Left hindlimb (tissue), 1 donor: ENCODE results near the gene VIM.
A peak's percentile ranks its signal among the peaks of the same experiment; 100 is the strongest.

ENCODE experiments used
- DNase-seq: peaks from one replicate; pipeline ENCODE4 v3.0.0-alpha.2; 2018

VIM gene

GRCh38 chr10:17210361-17210760 is 17.7 kb upstream of the VIM start:
- DNase-seq, result no peak

- DNase-seq, result no peak
Measured at GRCh38 chr10:17212802-17213221, 15.2 kb upstream of the VIM start.

GRCh38 chr10:17213646-17214349 is 14.2 kb upstream of the VIM start:
- DNase-seq, result no peak

- DNase-seq, result no peak
Measured at GRCh38 chr10:17214526-17214925, 13.5 kb upstream of the VIM start.

- peak; percentile 76 for DNase-seq
Measured at GRCh38 chr10:17214971-17215781, 12.9 kb upstream of the VIM start.

DNA sequence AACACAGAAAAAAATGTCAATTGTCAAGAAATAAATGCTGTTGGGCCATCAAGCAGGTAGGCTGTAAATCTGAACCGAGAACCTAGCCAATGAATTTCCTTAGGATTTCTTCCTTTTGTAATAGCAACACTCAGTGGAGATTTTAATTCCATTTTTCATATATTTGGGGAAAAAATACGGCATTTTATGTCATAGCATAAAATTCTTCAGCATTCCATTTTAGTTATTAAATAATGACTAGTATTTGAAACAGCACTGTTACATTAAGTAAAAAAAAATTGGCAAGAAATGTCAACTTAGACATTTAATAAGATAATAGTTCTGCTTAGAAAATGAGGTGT is 12.3 kb upstream of the VIM start:
- no peak for DNase-seq

DNA sequence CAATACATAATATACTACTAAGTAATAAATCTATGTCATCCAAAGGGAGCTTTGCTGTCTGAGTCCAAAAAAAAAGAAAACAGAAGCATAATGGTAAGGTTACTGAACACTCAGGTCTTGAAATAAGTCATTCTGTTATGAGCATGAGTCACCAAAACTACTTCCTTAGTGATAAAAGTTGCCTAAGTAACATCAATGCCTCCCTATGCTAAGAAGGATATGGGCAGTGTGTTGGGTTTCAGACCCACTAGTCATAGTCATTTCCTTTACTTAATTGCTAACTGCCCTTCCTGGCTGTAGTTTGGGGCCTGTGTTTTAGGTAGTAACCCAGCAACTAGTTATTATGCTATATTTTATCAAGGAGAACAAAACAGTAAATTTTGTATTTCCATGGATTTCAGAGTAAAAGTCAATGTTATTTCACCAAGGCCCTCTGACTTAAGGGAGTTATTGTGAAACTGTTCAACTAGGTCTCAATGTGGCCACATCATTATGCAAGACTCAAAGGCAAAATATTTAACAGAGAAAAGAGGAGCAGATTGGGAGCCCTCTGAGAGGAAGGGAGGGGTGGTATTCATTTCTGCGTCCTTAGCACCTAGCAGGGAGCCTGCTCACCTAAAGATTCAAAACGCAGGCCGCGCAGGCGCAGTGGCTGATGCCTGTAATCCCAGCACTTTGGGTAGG is 11.7 kb upstream of the VIM start:
- no peak for DNase-seq

DNA sequence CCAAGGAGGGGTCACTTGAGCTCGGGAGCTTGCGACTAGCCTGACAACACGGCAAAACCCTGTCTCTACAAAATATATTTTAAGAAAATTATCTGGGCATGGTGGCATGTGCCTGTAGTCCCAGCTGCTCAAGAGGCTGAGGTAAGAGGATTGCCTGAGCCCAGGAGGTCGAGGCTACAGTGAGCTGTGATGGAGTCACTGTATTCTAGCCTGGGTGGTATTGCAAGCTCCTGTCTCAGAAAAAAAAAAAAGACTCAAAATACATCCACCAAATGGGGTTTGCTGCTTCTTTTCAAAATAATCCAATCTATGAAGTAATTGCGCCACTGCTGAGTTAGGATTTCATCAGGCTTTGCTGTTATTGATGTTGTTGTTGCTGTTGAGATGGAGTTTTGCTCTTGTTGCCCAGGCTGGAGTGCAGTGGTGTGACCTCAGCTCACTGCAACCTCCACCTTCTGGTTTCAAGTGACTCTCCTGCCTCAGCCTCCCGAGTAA is 11.1 kb upstream of the VIM start:
- no peak for DNase-seq

DNA sequence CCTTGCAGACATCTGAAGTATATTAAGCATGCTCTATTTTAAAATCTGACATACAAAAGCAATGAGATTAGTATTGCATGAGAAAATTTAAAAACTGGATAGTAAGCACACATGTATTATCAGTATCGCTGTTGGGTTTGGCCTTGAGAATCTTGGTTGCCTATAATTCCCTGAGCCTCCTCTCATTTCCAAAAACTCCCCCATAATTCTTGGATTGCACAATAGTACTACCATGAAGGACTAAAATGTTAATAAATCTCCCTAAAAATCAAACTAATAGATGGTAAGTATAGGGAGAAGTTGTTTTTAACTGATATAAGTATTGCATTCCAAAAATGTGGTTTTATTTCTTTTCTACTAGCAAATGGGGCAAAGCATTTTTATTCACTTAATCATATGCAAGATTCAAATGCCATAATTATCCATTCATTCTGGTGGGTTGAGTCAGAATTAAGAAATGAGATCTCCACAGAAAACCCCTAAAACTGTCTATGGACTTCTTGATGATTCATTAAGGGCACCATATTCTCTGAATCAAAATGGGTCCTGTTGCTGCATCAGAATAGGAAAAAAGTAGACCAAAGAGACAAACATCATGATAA is 10.3 kb upstream of the VIM start:
- no peak for DNase-seq

DNA sequence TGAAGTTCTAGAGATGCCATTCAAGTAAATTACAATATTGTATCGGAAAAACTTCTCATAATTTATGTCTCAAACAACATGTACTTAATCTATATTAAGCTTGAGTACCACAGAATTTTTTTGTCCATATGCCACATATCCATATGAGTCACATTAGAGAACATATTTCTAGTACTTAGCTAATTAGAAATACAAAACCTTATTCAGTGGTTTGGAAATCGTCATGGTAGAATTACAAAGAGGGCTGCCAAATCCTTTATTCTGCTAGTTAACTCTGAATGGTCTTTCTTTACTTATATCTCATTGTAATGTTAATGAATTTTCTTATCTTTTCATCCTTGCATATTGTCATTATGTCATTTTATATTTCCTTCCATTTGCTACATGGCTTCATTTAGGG is 9.0 kb upstream of the VIM start:
- DNase-seq, result no peak

DNA sequence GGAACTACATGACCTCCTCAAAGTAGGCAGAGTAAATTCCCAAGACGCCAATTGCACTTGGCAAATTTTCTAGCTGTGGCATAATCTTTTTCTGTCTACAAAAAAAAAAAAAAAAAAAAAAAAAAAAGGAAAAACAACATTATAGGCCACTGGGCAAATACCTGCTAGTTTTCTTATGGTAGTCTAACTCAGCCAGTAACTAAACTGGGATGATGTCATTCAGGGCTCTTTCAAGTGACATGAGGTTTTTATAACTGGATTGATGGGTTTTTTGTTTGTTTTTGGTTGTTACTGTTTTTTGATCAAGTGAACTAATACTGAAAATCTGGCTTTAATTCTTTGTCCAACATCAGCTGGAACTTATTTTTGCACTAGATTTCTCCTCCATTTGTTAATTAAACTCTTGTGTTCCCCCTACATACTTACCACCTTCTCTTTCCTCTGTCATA is 7.4 kb upstream of the VIM start:
- DNase-seq, result no peak

GRCh38 chr10:17222329-17222728 is 5.7 kb upstream of the VIM start:
- DNase-seq, result no peak

GRCh38 chr10:17225808-17226207 is 2.2 kb upstream of the VIM start:
- DNase-seq, result no peak

DNA sequence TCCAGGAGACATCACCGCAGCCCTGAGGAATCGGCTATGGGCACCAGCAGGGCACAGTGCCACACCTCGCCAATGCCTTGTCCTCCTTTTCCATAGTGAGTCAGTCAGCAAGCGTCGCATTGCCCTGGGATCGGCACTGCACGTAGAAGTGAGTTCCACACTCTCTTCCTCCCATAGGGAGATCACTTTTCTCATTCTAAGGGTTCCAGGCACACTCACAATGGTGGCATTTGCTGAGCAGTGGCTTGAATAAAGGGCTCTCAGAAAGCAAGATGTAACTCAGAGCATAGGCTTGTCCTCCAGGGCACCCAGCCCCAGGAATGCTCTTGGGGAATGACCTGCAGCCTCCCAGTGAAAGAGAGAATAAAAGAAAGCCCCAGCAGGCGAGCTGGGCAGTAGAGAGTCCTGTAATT is 1.1 kb upstream of the VIM start:
- no peak for DNase-seq

DNA sequence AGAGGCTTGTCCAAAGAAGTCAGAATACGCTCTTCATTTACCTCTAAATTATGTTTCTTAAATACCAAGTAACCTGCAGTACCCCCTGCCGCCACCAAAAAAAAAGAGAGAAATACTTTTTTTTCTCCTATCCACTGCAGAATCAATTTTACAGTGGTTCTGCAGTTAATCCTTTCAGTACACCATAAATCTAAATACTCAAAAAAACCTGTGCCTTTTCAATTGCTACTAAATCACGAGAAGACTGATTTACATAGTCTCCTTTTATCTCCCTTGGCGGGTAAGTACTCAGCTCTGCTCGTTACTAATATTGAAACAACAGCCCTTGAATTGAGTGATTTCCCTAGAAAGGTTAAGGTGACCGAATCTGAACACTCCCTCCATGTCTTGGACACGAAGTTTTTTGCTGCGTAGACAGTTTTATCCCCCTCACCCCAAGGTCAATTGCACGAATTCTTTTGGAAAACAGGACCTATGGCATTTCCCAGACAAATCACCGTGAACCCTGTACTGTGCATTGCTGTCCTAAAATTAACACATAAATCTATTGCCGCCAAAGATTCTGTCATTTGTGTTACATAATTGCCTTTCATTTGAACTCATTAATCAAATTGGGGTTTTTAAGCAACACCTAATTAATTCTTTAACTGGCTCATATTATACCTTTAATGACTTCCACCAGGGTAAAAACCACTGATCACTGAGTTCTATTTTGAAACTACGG is 512 bp upstream of the VIM start:
- DNase-seq, result no peak

GRCh38 chr10:17229016-17229716 is 1.1 kb downstream of the VIM start:
- peak; percentile 97 for DNase-seq

DNA sequence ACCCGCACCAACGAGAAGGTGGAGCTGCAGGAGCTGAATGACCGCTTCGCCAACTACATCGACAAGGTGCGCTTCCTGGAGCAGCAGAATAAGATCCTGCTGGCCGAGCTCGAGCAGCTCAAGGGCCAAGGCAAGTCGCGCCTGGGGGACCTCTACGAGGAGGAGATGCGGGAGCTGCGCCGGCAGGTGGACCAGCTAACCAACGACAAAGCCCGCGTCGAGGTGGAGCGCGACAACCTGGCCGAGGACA is 1.6 kb downstream of the VIM start:
- DNase-seq, result no peak

DNA sequence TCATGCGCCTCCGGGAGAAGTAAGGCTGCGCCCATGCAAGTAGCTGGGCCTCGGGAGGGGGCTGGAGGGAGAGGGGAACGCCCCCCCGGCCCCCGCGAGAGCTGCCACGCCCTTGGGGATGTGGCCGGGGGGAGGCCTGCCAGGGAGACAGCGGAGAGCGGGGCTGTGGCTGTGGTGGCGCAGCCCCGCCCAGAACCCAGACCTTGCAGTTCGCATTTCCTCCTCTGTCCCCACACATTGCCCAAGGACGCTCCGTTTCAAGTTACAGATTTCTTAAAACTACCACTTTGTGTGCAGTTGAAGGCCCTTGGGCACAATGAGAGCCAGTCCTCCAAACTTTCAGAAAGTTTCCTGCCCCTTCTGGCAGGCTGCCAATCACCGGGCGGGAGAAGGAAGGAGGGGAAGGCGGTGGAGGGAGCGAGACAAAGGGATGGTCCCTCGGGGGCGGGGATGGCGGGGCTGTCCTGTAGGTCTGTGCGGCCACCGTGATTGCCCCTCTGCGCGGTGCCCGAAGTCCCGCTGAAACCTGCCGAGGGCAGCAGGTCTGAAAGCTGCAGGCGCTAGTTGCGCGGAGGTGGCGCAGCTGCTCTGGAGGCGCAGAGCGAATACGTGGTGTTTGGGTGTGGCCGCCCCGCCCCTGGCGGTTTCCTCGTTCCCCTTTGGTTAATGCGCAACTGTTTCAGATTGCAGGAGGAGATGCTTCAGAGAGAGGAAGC is 2.1 kb downstream of the VIM start:
- DNase-seq, result peak; percentile 88

DNA sequence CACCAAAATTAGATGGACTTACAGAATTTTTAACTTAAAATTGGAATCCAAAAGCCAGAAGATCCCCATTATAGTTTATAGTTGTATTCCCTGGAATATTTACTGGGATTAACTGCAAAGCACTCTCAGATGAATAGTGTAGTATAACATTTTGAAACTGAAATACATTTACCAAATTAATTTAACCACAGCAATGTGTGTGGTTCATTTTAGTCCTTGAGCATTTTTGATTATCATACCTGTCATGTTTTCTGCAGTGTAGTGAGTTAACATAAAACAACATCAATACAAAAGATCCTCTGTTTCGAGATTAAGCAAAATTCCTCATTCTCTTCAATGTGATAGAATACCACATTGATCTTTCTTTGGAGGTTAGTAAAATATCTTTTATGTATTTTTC is 3.7 kb downstream of the VIM start:
- no peak for DNase-seq

- no peak for DNase-seq
Measured at GRCh38 chr10:17232276-17232960, 4.4 kb downstream of the VIM start.
